Suppressor macrophage treated with lipopolysaccharide for 1 hour (primary cell): ENCODE measurements around the gene SFTPB.
"Not testable (repeated sequence)": the region's sequence is repeated elsewhere in the genome, so short reads cannot be mapped to it uniquely, and the experiment has no call there.

Experiments used
- DNase-seq, 3 donors: peaks; one replicate each; pipeline ENCODE4 v3.0.0-alpha.2; 2020 to 2022

Gene SFTPB

GRCh38 chr2:85668009-85668856 is at the start of gene SFTPB:
Gene SFTPB, minus strand, starts transcription at chr2:85668199. Its CDS starts 16 bp downstream, at chr2:85668183.
- no peak for DNase-seq

- DNase-seq, result no peak
These were observed 49.5 kb upstream of the SFTPB start for GRCh38 chr2:85717308-85718008.

GRCh38 chr2:85716346-85716914 is 48.4 kb upstream of the SFTPB start:
- peak in 1 of 3 donors; percentile 28 for DNase-seq

GRCh38 chr2:85714841-85715240 is 46.8 kb upstream of the SFTPB start:
- no peak for DNase-seq

GRCh38 chr2:85714421-85714820 is 46.4 kb upstream of the SFTPB start:
- DNase-seq, result not testable (repeated sequence)

GRCh38 chr2:85713836-85714235 is 45.8 kb upstream of the SFTPB start:
- DNase-seq, result no peak

GRCh38 chr2:85712849-85713612 is 45.0 kb upstream of the SFTPB start:
- peak; percentile 49 to 79 (median 71) for DNase-seq

- DNase-seq, result peak; percentile 77 to 82 (median 79)
These were observed 44.3 kb upstream of the SFTPB start for GRCh38 chr2:85712336-85712735.

GRCh38 chr2:85711578-85712060 is 43.6 kb upstream of the SFTPB start:
- DNase-seq, result no peak

- DNase-seq, result peak in 1 of 3 donors; percentile 46
These were observed 42.9 kb upstream of the SFTPB start for GRCh38 chr2:85710687-85711577.

GRCh38 chr2:85709401-85709811 is 41.4 kb upstream of the SFTPB start:
- peak in 2 of 3 donors; percentile 42 to 60 for DNase-seq

- DNase-seq, result no peak
These were observed 40.6 kb upstream of the SFTPB start for GRCh38 chr2:85708641-85709040.

DNA sequence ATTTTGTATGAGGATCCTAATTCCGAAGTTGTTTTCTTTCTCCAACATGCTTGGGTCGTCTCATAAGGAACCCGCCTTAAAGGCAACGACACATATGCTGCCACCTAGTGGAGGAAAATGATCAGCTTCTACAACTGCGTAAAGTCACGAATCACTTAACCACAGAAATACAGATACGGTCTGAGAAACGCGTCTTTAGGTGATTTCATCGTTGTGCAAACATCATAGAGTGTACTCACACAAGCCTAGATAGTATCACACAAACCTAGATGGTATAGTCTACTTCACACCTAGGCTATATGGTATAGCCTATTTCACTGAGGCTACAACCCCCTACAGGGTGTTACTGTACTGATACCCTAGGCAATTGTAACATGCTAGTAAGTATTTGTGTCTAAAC is 39.3 kb upstream of the SFTPB start:
- peak; percentile 93 to 94 (median 94) for DNase-seq

- peak; percentile 85 to 93 (median 93) for DNase-seq
These were observed 38.7 kb upstream of the SFTPB start for GRCh38 chr2:85706599-85707296.

GRCh38 chr2:85706063-85706462 is 38.1 kb upstream of the SFTPB start:
- DNase-seq, result no peak

- peak; percentile 79 to 93 (median 87) for DNase-seq
These were observed 37.7 kb upstream of the SFTPB start for GRCh38 chr2:85705680-85706039.

DNA sequence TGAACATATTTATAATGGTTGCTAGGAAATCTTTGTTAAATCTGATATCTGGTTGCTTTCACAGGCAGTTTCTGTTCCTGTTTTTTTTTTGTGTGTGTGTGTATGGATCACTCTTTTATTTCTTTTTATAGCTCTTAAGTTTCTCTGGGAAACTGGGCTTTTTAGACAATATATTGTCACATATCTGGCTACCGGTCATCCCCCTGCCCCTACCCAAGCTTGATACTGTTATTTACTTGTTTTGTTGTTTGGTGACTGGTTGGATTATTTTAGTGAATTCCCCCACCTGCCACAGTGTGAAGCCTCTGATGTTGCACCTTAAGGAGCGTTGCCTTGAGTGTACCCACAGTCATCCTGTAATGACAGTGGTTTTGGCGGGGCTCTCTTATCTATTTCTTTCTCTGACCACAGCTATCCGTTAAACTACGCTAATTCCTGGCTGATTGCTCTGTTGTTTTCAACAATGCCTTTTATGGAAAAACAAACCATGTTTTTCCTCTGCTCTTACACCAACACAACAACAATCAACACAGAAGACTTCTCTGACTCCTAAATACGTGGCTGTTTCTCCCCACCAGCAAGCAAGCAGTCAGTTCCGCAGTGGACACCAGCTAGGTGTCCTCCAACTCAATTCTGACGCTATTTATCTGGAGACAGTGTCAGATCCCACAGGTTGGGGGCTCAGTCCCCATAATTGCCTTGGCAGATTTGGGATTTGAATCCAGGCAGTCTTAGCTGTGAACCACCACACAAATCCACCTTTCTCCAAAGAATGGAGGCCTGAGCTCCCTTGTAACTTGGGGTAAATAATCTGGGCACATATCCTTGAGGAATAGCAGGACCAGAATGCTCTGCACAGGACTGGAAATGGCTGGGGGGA is 37.0 kb upstream of the SFTPB start:
- DNase-seq, result peak; percentile 46 to 87 (median 68)

- DNase-seq, result no peak
These were observed 36.0 kb upstream of the SFTPB start for GRCh38 chr2:85704038-85704437.

DNA sequence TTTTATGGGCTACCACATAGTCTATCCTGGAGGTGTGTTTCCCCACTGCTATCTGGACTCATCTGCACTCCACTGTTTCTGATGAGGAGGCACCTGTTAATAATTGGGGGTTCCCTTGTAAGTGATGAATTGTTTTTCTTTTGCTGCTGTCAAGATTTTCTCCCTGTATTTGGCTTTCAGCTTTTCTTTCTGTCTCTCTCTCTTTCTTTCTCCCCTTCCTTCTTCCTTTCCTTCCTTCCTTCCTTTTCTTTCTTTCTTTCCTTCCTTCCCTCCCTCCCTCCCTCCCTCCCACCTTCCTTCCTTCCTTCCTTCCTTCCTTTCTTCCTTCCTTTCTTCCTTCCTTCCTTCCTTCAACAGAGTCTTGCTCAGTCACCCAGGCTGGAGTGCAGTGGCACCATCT is 35.3 kb upstream of the SFTPB start:
- DNase-seq, result no peak

GRCh38 chr2:85702800-85703199 is 34.8 kb upstream of the SFTPB start:
- DNase-seq, result peak; percentile 38 to 63 (median 55)
